ENCODE results near the gene GOLGA8T.
"Not testable (repeated sequence)": the region's sequence is repeated elsewhere in the genome, so short reads cannot be mapped to it uniquely, and the experiment has no call there.

The GOLGA8T gene

GRCh38 chr15:30134751-30135150, at the start of gene GOLGA8T:
GOLGA8T (plus strand) TSS chr15:30135051; CDS start chr15:30135149, 98 bp downstream.
- DNase-seq (ENCODE audit: low read depth), result not testable (repeated sequence)

GRCh38 chr15:30097827-30098226, 37.0 kb upstream of the GOLGA8T start:
- DNase-seq (ENCODE audit: low read depth), result not testable (repeated sequence)

GRCh38 chr15:30102890-30103289, 32.0 kb upstream of the GOLGA8T start:
- DNase-seq (ENCODE audit: low read depth), result not testable (repeated sequence)

GRCh38 chr15:30103941-30104507, 30.8 kb upstream of the GOLGA8T start:
- DNase-seq (ENCODE audit: low read depth), result not testable (repeated sequence)

GRCh38 chr15:30110591-30110990, 24.3 kb upstream of the GOLGA8T start:
- DNase-seq (ENCODE audit: low read depth), result not testable (repeated sequence)

GRCh38 chr15:30130066-30130465, 4.8 kb upstream of the GOLGA8T start:
- DNase-seq (ENCODE audit: low read depth), result not testable (repeated sequence)

- not testable (repeated sequence) for DNase-seq (ENCODE audit: low read depth)
These were observed 8.4 kb downstream of the GOLGA8T start for GRCh38 chr15:30143246-30143645.

- DNase-seq (ENCODE audit: low read depth), result not testable (repeated sequence)
These were observed 15.0 kb downstream of the GOLGA8T start for GRCh38 chr15:30149891-30150290.

- not testable (repeated sequence) for DNase-seq (ENCODE audit: low read depth)
These were observed 27.9 kb downstream of the GOLGA8T start for GRCh38 chr15:30162479-30163357.

- DNase-seq (ENCODE audit: low read depth), result not testable (repeated sequence)
These were observed 28.9 kb downstream of the GOLGA8T start for GRCh38 chr15:30163759-30164158.

GRCh38 chr15:30164257-30164656, 29.4 kb downstream of the GOLGA8T start:
- DNase-seq (ENCODE audit: low read depth), result not testable (repeated sequence)

- DNase-seq (ENCODE audit: low read depth), result not testable (repeated sequence)
These were observed 32.6 kb downstream of the GOLGA8T start for GRCh38 chr15:30167403-30167802.

- DNase-seq (ENCODE audit: low read depth), result not testable (repeated sequence)
These were observed 33.0 kb downstream of the GOLGA8T start for GRCh38 chr15:30167886-30168285.

- DNase-seq (ENCODE audit: low read depth), result not testable (repeated sequence)
These were observed 36.6 kb downstream of the GOLGA8T start for GRCh38 chr15:30171452-30171851.

GRCh38 chr15:30173041-30173608, 38.3 kb downstream of the GOLGA8T start:
- DNase-seq (ENCODE audit: low read depth), result not testable (repeated sequence)

GRCh38 chr15:30175291-30175690, 40.4 kb downstream of the GOLGA8T start:
- DNase-seq (ENCODE audit: low read depth), result not testable (repeated sequence)

GRCh38 chr15:30176613-30177012, 41.8 kb downstream of the GOLGA8T start:
- DNase-seq (ENCODE audit: low read depth), result not testable (repeated sequence)

GRCh38 chr15:30179814-30180213, 45.0 kb downstream of the GOLGA8T start:
- DNase-seq (ENCODE audit: low read depth), result not testable (repeated sequence)

GRCh38 chr15:30185495-30185894, 50.6 kb downstream of the GOLGA8T start:
- not testable (repeated sequence) for DNase-seq (ENCODE audit: low read depth)

- DNase-seq (ENCODE audit: low read depth), result not testable (repeated sequence)
These were observed 52.6 kb downstream of the GOLGA8T start for GRCh38 chr15:30187429-30187828.

GRCh38 chr15:30189754-30190153, 54.9 kb downstream of the GOLGA8T start:
- not testable (repeated sequence) for DNase-seq (ENCODE audit: low read depth)

- not testable (repeated sequence) for DNase-seq (ENCODE audit: low read depth)
These were observed 56.3 kb downstream of the GOLGA8T start for GRCh38 chr15:30191143-30191542.

GRCh38 chr15:30191639-30192038, 56.8 kb downstream of the GOLGA8T start:
- not testable (repeated sequence) for DNase-seq (ENCODE audit: low read depth)
